DND-41 (cell line): ENCODE data around the gene CFAP97D2.

ENCODE experiments used
- ATAC-seq: fragments of 200-7000 bp; cut with Tn5 transposase; 3 replicates; pipeline ENCODE4 v1.9.1; 2021; ENCODE audit warnings: low read depth; ENCODE audit not compliant: insufficient read depth
- DNase-seq: peaks from one replicate; pipeline ENCODE4 v3.0.0-alpha.2; 2020
- H2AFZ ChIP-seq: 2 replicates; pipeline ENCODE4 v1.6.0; 2012; ENCODE audit warnings: low read depth, low read length
- H3K27ac ChIP-seq: 2 replicates; pipeline ENCODE4 v1.5.1; 2012; ENCODE audit warnings: low read length, inconsistent platforms
- H3K27me3 ChIP-seq: fragments of 200-600 bp; sonication (generic); 2 replicates; pipeline ENCODE4 v1.6.0; 2012; ENCODE audit warnings: low read length, mild to moderate bottlenecking, inconsistent platforms; ENCODE audit not compliant: insufficient read depth, poor library complexity
- H3K36me3 ChIP-seq: 2 replicates; pipeline ENCODE4 v1.5.1; 2012; ENCODE audit warnings: low read length, inconsistent platforms; ENCODE audit not compliant: insufficient read depth
- H3K4me1 ChIP-seq: 2 replicates; pipeline ENCODE4 v1.5.1; 2012; ENCODE audit warnings: mild to moderate bottlenecking, low read length; ENCODE audit not compliant: insufficient read depth
- H3K4me2 ChIP-seq: 2 replicates; pipeline ENCODE4 v1.6.0; 2012; ENCODE audit warnings: mild to moderate bottlenecking, moderate library complexity, low read length, inconsistent platforms; ENCODE audit not compliant: insufficient read depth
- H3K4me3 ChIP-seq, 2 experiments: fragments of 200-600 bp in 1 of 2; shearing (Covaris generic) in 1 of 2; 2 replicates each; pipeline ENCODE4 v1.5.1; 2012 to 2016; ENCODE audit warnings: inconsistent platforms in 2 of 2, low read length in 2 of 2, mild to moderate bottlenecking in 2 of 2, low read depth in 1 of 2, moderate library complexity in 1 of 2
- H3K79me2 ChIP-seq: 2 replicates; pipeline ENCODE4 v1.6.0; 2012; ENCODE audit warnings: low read length, inconsistent platforms; ENCODE audit not compliant: insufficient read depth
- H3K9ac ChIP-seq: 2 replicates; pipeline ENCODE4 v1.6.0; 2012; ENCODE audit warnings: low read depth, mild to moderate bottlenecking, inconsistent platforms, low read length, moderate library complexity
- H3K9me3 ChIP-seq: 2 replicates; pipeline ENCODE4 v1.5.1; 2012; ENCODE audit warnings: low read length, moderate library complexity, mild to moderate bottlenecking, inconsistent platforms; ENCODE audit not compliant: insufficient read depth, severe bottlenecking
- H4K20me1 ChIP-seq: 2 replicates; pipeline ENCODE4 v1.6.0; 2012; ENCODE audit warnings: low read length; ENCODE audit not compliant: insufficient read depth
- EZH2 ChIP-seq: IDR thresholded peaks from 3 replicates; pipeline ENCODE4 v1.6.1; 2012; ENCODE audit warnings: borderline replicate concordance, low read depth, mild to moderate bottlenecking, moderate library complexity, low read length, inconsistent platforms; ENCODE audit not compliant: severe bottlenecking
- TF ChIP-seq, protein P1 (sequence below): IDR thresholded peaks from 2 replicates; pipeline ENCODE4 v1.5.1; 2012; ENCODE audit warnings: borderline replicate concordance, low read length, moderate library complexity, mild to moderate bottlenecking; ENCODE audit not compliant: poor library complexity, severe bottlenecking; ENCODE audit errors: extremely low read depth

Gene CFAP97D2

DNA sequence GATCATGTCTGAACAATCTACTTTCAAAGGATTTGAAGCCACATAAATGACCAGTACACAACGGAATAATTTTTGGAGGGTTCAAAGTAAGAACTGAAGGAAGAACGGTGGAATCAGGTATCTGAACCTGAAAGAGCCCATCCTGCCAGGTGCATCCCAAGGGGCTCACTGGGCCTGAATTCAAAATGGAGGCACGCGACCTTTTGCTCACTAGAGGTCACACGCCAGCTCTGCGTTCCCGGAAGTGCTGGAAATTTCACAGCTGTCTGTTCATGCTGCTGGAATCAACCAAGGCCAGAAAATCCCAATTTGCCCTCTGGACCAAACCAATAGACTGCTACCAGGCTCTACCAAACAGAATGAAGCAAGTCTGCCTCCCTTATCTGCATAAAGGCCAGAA is 42.5 kb upstream of the CFAP97D2 start:
- TF ChIP-seq, protein P1, sequence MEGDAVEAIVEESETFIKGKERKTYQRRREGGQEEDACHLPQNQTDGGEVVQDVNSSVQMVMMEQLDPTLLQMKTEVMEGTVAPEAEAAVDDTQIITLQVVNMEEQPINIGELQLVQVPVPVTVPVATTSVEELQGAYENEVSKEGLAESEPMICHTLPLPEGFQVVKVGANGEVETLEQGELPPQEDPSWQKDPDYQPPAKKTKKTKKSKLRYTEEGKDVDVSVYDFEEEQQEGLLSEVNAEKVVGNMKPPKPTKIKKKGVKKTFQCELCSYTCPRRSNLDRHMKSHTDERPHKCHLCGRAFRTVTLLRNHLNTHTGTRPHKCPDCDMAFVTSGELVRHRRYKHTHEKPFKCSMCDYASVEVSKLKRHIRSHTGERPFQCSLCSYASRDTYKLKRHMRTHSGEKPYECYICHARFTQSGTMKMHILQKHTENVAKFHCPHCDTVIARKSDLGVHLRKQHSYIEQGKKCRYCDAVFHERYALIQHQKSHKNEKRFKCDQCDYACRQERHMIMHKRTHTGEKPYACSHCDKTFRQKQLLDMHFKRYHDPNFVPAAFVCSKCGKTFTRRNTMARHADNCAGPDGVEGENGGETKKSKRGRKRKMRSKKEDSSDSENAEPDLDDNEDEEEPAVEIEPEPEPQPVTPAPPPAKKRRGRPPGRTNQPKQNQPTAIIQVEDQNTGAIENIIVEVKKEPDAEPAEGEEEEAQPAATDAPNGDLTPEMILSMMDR: no peak
- no peak for TF ChIP-seq EZH2
- Histone ChIP-seq H3K4me2 (no peak overlapping the region), H4K20me1 (peaks cover 11% of the 10 kb centered on the region), H3K27me3 (no peaks in the 10 kb centered on the region), H3K9me3 (no peaks in the 10 kb centered on the region), H3K79me2 (peaks cover 5% of the 10 kb centered on the region), H3K27ac (no peak overlapping the region), H3K4me1 (peaks cover 26% of the 10 kb centered on the region), H3K4me3 (no peak overlapping the region), H2AFZ (no peak overlapping the region), H3K9ac (no peak overlapping the region), H3K36me3 (no peaks in the 10 kb centered on the region; the same call in 1 of the 2 replicates)
- ATAC-seq: no peak
- no peak for DNase-seq

DNA sequence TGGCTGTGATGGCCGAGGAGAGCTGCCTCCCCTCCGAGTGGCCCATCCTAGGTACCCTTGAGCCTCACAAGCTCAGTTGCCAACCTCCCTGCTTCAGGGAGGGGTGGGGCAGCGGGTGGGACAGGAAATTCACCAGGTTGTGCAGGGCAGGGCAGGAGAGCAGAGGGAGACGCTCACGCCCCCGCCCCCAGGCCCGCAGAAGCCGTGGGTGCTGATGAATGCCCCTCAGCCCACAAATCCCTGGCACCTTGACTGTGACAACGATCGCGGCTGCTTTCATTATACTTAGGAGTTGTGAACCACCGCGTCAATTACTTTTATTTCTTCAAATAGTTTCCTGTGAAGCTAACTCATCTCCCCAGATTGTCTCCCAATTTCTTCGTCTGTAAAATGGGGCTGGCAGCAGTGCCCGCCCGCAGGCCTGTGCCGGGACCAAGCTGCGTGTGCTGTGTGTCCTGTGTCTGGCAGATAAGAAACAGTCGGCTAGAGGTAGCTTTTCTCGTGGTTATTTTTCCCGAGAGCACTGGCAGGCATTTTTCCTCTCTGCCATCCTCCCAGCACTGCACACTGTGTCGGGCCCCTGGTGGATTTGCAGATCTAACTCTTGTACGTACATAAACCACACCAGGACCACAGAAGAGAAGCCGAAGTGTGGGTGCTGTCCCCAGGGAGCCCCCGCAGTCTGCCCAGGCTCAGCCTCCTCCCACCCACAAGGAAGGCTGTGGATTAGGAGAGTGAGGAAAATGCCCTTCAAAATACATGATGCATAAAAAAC is 38.7 kb upstream of the CFAP97D2 start:
- no peaks in the 10 kb centered on the region for H3K79me2 ChIP-seq
- peak overlapping the region in 1 of 2 experiments; percentile 16; a peak in 1 of 4 replicates for H3K4me3 ChIP-seq
- no peak overlapping the region for H2AFZ ChIP-seq
- no peaks in the 10 kb centered on the region for H3K9me3 ChIP-seq
- H3K27me3 ChIP-seq: no peaks in the 10 kb centered on the region
- H3K4me1 ChIP-seq: peaks cover 56% of the 10 kb centered on the region
- H3K4me2 ChIP-seq: peak overlapping the region; percentile 59
- peak; percentile 38 for DNase-seq
- TF ChIP-seq, protein P1: no peak
- no peaks in the 10 kb centered on the region for H3K36me3 ChIP-seq
- no peak for ATAC-seq
- peak overlapping the region; percentile 52 for H3K27ac ChIP-seq
- H3K9ac ChIP-seq: peak overlapping the region; percentile 3; the same call in 1 of the 2 replicates
- peaks cover 5% of the 10 kb centered on the region; the same call in 1 of the 2 replicates for H4K20me1 ChIP-seq

DNA sequence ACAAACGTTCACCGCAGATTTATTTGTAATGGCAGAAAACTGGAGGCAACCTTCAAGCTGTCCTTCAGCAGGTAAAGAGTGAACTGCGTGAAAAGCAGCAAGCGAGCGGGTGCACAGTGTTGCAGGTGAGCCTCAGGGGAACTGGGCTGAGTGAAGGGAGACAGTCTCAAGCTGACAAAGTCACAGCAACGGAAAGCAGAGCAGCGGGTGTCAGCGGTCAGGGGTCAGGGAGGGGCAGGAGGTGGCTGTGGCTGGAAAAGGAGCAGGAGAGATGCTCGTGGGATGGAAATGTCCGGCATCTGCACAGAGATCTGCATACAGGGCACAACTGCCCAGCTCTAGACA is 38.2 kb upstream of the CFAP97D2 start:
- Histone ChIP-seq H4K20me1 (peaks cover 5% of the 10 kb centered on the region; the same call in 1 of the 2 replicates), H3K27ac (peak overlapping the region; percentile 52), H2AFZ (no peak overlapping the region), H3K36me3 (no peaks in the 10 kb centered on the region), H3K79me2 (no peaks in the 10 kb centered on the region), H3K9ac (peak overlapping the region; percentile 3; the same call in 1 of the 2 replicates), H3K4me2 (peak overlapping the region; percentile 59), H3K9me3 (no peaks in the 10 kb centered on the region), H3K4me1 (peaks cover 61% of the 10 kb centered on the region), H3K27me3 (no peaks in the 10 kb centered on the region), H3K4me3 (peak overlapping the region in 1 of 2 experiments; percentile 16; a peak in 1 of 4 replicates)
- ATAC-seq (no peak), DNase-seq (no peak)
- TF ChIP-seq, protein P1: no peak
- TF ChIP-seq EZH2: no peak
